ENCODE data around the gene ALK.

The ALK gene

DNA sequence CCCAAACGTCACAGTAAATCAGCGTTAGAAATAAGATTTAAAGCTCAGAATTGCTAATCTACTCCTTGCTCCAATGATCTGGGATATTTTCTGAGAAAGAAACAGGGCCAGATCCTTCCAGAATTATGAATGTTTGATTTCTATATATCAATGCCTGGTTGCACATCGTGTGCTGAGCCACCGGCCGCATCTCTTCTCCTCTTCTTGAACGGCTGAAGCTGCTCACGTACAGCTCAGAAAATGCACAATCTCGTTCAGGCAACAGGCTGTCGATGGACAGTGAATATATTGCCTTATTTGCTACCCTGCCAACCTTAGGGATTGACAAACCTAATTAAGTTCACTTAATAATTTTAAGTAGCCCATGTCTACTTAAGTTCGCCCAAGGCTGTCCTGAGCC, 636.7 kb downstream of the ALK start:
- no peak for DNase-seq (ENCODE audit: insufficient read length, low spot score)
- TF ChIP-seq, protein P1, sequence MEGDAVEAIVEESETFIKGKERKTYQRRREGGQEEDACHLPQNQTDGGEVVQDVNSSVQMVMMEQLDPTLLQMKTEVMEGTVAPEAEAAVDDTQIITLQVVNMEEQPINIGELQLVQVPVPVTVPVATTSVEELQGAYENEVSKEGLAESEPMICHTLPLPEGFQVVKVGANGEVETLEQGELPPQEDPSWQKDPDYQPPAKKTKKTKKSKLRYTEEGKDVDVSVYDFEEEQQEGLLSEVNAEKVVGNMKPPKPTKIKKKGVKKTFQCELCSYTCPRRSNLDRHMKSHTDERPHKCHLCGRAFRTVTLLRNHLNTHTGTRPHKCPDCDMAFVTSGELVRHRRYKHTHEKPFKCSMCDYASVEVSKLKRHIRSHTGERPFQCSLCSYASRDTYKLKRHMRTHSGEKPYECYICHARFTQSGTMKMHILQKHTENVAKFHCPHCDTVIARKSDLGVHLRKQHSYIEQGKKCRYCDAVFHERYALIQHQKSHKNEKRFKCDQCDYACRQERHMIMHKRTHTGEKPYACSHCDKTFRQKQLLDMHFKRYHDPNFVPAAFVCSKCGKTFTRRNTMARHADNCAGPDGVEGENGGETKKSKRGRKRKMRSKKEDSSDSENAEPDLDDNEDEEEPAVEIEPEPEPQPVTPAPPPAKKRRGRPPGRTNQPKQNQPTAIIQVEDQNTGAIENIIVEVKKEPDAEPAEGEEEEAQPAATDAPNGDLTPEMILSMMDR (IDR thresholded peaks at IDR 0.05; ENCODE audit: insufficient read depth, missing control alignments): no peak
- FAIRE-seq: no peak

DNA sequence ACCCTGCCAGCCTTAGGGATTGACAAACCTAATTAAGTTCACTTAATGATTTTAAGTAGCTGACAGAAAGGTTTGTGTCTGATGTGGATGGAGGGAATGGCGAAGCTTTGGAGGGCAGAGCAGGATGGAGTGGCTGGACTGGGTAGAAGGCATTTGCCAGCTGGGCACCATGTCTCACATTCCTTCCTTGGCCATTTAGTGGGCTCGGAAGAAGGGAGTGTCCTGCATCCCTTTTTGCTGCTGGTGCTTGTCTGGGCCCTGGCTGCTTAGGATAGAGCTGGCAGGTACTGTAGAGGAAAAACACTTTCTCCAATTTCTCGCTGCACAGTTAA, 639.5 kb downstream of the ALK start:
- FAIRE-seq: no peak
- no peak for DNase-seq (ENCODE audit: insufficient read length, low spot score)
- TF ChIP-seq, protein P1 (IDR thresholded peaks at IDR 0.05; ENCODE audit: insufficient read depth, missing control alignments): no peak

DNA sequence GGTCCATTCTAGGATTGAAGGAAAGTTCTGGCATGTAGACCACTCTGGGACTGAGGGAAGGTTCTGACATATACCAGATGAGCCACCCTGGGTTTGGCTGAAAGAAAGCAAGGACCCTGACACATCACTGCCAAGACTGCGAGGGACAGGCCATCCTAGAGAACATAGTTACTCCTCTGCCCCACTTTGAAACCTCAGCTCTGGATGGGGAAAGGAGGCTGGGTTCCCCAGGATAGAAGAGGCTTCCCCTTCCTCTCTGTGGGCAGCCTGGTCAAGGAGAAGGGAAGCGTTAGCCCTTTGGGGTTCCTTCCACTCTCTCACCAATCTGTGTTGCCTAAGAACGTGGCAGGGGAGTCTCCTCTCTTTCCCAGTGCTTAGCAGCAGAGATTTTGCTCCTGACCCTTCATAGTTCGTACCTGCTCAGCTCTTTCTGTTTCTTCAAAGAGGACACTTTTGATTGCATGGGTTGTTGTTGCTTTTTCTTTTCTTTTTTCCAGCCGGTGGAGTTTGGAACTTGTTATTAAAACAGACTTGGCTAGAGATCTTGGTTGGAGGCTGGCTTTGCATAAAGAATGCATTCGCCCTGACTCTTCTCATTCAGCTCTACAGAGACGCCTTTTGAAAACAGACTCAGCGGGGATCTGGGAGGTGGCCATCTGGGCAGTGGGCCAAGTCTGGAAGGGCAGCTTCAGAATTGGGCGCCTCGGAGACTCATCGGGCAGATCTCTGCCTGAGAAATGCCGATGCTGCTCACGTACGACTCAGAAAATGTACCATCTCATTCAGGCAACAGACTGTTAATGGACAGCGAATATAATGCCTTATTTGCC, 640.1 kb downstream of the ALK start:
- DNase-seq (ENCODE audit: insufficient read length, low spot score) (no peak), FAIRE-seq (no peak)
- TF ChIP-seq, protein P1 (IDR thresholded peaks at IDR 0.05; ENCODE audit: insufficient read depth, missing control alignments): no peak

DNA sequence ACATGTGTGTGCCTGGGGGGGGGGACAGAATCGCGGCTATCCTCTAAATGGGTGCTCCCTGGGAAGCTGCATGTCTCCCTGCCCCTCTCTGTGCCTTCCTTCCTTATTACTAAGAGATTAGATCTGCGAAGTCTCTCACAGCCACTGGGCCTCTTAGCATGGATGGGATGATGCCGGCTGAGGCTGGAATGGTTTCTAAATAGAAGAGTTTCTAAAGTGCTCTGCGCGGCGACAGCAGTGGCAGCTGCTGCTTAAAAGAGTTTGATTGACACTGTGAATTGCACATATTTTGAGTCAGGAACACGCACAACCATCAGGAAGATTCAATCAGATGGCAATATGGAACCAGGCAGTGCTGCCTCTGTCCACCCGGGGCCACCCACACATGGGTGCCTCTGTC, 642.4 kb downstream of the ALK start:
- TF ChIP-seq, protein P1 (IDR thresholded peaks at IDR 0.05; ENCODE audit: insufficient read depth, missing control alignments): no peak
- DNase-seq (ENCODE audit: insufficient read length, low spot score): no peak
- FAIRE-seq: no peak

DNA sequence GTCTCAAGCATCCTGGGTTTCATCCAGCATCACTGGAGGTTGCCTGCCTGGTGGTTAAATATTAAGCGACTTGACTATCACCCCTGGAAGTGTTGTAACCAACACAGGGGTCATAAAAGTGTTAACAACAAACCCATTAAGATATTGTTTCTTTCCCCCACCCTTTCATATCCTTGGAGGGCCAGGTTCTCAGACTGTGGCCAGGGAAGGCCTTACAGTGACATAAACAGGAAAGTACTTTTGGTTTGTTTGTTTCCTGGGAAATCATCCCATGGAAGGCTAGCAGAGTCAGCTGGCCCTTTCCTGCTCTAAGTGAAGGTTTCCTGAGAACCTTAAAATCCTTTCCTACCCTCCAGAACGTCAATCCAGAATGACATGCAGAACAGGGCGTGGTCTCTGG, 645.2 kb downstream of the ALK start:
- DNase-seq (ENCODE audit: insufficient read length, low spot score): no peak
- no peak for FAIRE-seq
- TF ChIP-seq, protein P1 (IDR thresholded peaks at IDR 0.05; ENCODE audit: insufficient read depth, missing control alignments): no peak

DNA sequence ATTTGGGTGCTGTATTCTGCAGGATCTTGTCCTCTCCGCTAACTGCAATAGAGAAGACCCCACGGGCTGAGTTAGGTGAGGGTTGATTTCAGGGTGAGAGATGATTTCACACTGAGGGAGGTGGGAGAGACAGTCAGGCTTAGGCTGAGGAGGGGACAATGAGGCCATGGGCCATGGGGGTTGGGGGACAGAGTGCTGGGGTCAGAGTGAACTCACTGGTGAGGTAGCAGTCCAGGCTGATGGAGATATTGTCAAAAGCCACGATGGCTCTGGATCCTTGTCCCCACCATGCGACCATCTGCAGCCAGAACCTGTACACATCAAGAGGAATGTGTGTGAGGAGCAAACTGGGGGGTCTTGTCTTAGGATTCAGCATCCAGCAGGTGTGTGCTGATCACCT, 646.2 kb downstream of the ALK start:
- TF ChIP-seq, protein P1 (IDR thresholded peaks at IDR 0.05; ENCODE audit: insufficient read depth, missing control alignments): no peak
- FAIRE-seq: no peak

More for the DNA sequence above, 646.2 kb downstream of the ALK start:
- no peak for DNase-seq (ENCODE audit: insufficient read length, low spot score)

All from D721Med (cell line).